Brain microvascular endothelial cell (primary cell): ENCODE results near the gene TFEB.

Source experiments
- DNase-seq: peaks from one replicate; pipeline ENCODE4 v3.0.0-alpha.2; 2020
- H3K27ac ChIP-seq: fragments of 250-450 bp; sonication (Bioruptor Pico); 2 replicates; pipeline ENCODE4 v1.5.1; 2020; ENCODE audit warnings: mild to moderate bottlenecking, moderate library complexity
- H3K27me3 ChIP-seq: fragments of 250-450 bp; sonication (Bioruptor Pico); replicated peaks from 2 replicates; pipeline ENCODE4 v1.5.1; 2020; ENCODE audit warnings: mild to moderate bottlenecking
- H3K36me3 ChIP-seq: fragments of 250-450 bp; sonication (Bioruptor Pico); replicated peaks from 2 replicates; pipeline ENCODE4 v1.5.1; 2020; ENCODE audit warnings: mild to moderate bottlenecking
- H3K4me3 ChIP-seq: 2 replicates; pipeline ENCODE4 v1.5.1; 2011; ENCODE audit warnings: low read depth, mild to moderate bottlenecking, control low read depth, low read length, moderate library complexity
- CTCF ChIP-seq: IDR thresholded peaks from 2 replicates; pipeline ENCODE4 v1.5.1; 2011; ENCODE audit warnings: low read depth, mild to moderate bottlenecking, moderate library complexity, low read length, control low read depth, inconsistent platforms; ENCODE audit errors: missing control alignments
- in situ Hi-C: cut with HindIII; loops from 2 replicates; pipeline ENCODE4 v1.10.0; 2017; ENCODE audit warnings: low sequenced_read_pairs, low pct_ligation_motif_present

Gene TFEB

GRCh38 chr6:41643899-41644269, 91.5 kb downstream of the TFEB start:
- Histone ChIP-seq H3K27ac (no peak overlapping the region), H3K27me3 (no peaks in the 10 kb centered on the region), H3K36me3 (peaks cover 3% of the 10 kb centered on the region), H3K4me3 (no peak overlapping the region)
- no peak for TF ChIP-seq CTCF
- in situ Hi-C loops = no loop called here
- DNase-seq = no peak

- Histone ChIP-seq H3K27me3 (no peaks in the 10 kb centered on the region), H3K4me3 (no peak overlapping the region), H3K27ac (no peak overlapping the region), H3K36me3 (peaks cover 2% of the 10 kb centered on the region)
- no peak for TF ChIP-seq CTCF
- no peak for DNase-seq
- in situ Hi-C loops = no loop called here
These were observed 92.2 kb downstream of the TFEB start for GRCh38 chr6:41642960-41643898.

GRCh38 chr6:41642090-41642959, 93.1 kb downstream of the TFEB start:
- H3K4me3 ChIP-seq = no peak overlapping the region
- no peak for TF ChIP-seq CTCF
- in situ Hi-C loops = no loop called here
- no peaks in the 10 kb centered on the region for H3K27me3 ChIP-seq
- DNase-seq = no peak
- no peaks in the 10 kb centered on the region for H3K36me3 ChIP-seq
- H3K27ac ChIP-seq = no peak overlapping the region

GRCh38 chr6:41641352-41641925, 94.0 kb downstream of the TFEB start:
- DNase-seq = no peak
- no peaks in the 10 kb centered on the region for H3K36me3 ChIP-seq
- no peak overlapping the region for H3K27ac ChIP-seq
- no peak overlapping the region for H3K4me3 ChIP-seq
- H3K27me3 ChIP-seq = no peaks in the 10 kb centered on the region
- no peak for TF ChIP-seq CTCF
- in situ Hi-C loops = no loop called here

GRCh38 chr6:41640426-41640825, 95.0 kb downstream of the TFEB start:
- in situ Hi-C loops = no loop called here
- Histone ChIP-seq H3K27me3 (no peaks in the 10 kb centered on the region), H3K4me3 (no peak overlapping the region), H3K27ac (no peak overlapping the region), H3K36me3 (no peaks in the 10 kb centered on the region)
- no peak for TF ChIP-seq CTCF
- DNase-seq = no peak
